PFSK-1 (cell line): ENCODE measurements around the gene CCSER1.

Source experiments
- FOXP2 ChIP-seq: optimal IDR thresholded peaks from 2 replicates; pipeline ENCODE3; 2011; ENCODE audit warnings: borderline replicate concordance, control low read depth, inconsistent platforms; ENCODE audit not compliant: insufficient read depth; ENCODE audit errors: extremely low read length, extremely low read depth
- POLR2AphosphoS5 ChIP-seq: IDR thresholded peaks from 2 replicates; pipeline ENCODE4 v1.6.1; 2012; ENCODE audit warnings: low read depth, mild to moderate bottlenecking, control low read depth, low read length, moderate library complexity
- SIN3A ChIP-seq: IDR thresholded peaks from 2 replicates; pipeline ENCODE4 v1.6.1; 2012; ENCODE audit warnings: mild to moderate bottlenecking, low read length, moderate library complexity, borderline replicate concordance; ENCODE audit not compliant: insufficient read depth
- TAF1 ChIP-seq: IDR thresholded peaks from 2 replicates; pipeline ENCODE4 v1.6.1; 2012; ENCODE audit warnings: low read length, control low read depth, borderline replicate concordance; ENCODE audit not compliant: insufficient read depth
- TF ChIP-seq, protein P1 (sequence below), 2 experiments: IDR thresholded peaks; 2 replicates each; pipeline versions ENCODE4 v1.6.1 to v1.8.0; 2011 to 2012; ENCODE audit warnings: low read depth in 2 of 2, low read length in 2 of 2, control low read depth in 1 of 2, inconsistent platforms in 1 of 2, mild to moderate bottlenecking in 1 of 2, moderate library complexity in 1 of 2; ENCODE audit not compliant: insufficient read depth in 1 of 2

CCSER1 gene

DNA sequence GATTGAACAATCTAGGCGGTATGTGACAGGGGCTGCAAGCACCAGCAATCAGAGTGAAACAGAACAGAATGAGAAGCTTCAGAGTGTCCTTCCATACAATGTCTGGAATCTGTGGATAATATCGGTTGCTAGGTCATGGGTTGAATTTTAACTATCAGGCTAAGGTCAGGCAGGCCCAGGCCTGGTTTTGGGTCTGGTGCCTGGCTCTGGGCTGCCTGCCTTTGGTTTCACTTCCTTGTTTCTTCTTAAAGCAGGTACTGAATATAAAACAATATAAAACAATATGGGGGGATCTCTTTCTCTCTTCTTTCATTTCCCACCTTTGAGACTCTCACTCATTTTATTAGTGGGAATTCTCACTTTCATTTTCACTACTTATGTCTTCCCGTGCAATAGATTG lies 962.0 kb downstream of the CCSER1 start:
- no peak for TF ChIP-seq FOXP2
- TF ChIP-seq POLR2AphosphoS5 = no peak
- no peak for TF ChIP-seq TAF1
- no peak for TF ChIP-seq SIN3A
- TF ChIP-seq, protein P1, sequence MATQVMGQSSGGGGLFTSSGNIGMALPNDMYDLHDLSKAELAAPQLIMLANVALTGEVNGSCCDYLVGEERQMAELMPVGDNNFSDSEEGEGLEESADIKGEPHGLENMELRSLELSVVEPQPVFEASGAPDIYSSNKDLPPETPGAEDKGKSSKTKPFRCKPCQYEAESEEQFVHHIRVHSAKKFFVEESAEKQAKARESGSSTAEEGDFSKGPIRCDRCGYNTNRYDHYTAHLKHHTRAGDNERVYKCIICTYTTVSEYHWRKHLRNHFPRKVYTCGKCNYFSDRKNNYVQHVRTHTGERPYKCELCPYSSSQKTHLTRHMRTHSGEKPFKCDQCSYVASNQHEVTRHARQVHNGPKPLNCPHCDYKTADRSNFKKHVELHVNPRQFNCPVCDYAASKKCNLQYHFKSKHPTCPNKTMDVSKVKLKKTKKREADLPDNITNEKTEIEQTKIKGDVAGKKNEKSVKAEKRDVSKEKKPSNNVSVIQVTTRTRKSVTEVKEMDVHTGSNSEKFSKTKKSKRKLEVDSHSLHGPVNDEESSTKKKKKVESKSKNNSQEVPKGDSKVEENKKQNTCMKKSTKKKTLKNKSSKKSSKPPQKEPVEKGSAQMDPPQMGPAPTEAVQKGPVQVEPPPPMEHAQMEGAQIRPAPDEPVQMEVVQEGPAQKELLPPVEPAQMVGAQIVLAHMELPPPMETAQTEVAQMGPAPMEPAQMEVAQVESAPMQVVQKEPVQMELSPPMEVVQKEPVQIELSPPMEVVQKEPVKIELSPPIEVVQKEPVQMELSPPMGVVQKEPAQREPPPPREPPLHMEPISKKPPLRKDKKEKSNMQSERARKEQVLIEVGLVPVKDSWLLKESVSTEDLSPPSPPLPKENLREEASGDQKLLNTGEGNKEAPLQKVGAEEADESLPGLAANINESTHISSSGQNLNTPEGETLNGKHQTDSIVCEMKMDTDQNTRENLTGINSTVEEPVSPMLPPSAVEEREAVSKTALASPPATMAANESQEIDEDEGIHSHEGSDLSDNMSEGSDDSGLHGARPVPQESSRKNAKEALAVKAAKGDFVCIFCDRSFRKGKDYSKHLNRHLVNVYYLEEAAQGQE (IDR thresholded peaks at IDR 0.05; ENCODE audit: insufficient read depth in 1 of 2, low read depth in 2 of 2, low read length in 2 of 2) = no peak

DNA sequence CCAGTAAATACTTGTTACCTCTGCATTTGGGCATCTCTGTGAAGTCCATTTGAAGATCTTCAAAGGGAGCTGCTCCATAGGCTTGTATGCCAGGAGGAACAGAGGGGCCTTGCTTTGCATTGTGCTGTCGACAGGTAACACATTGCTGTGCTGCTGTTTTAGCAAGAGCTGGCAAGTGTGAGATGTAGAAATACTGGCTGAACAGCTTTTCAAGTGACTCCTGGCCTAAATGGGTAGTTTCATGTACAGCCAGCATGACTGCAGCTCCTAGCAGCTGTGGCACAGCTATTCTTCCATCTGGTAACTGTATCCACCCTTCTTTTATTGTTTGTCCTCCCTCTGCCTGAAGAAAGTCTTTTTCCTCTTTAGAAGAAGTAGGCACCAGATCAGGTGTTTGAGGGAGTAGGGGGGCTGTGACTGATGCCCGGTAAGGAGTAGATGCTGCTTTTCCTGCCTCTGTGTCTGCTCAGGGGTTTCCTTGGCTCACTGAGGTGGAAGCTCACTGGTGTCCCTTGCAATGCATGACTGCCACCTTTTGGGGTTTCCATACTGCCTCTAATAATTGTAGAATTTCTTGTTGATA lies 965.3 kb downstream of the CCSER1 start:
- TF ChIP-seq POLR2AphosphoS5 (no peak), TAF1 (no peak), FOXP2 (no peak), SIN3A (no peak)
- TF ChIP-seq, protein P1 (IDR thresholded peaks at IDR 0.05; ENCODE audit: insufficient read depth in 1 of 2, low read depth in 2 of 2, low read length in 2 of 2) = no peak

DNA sequence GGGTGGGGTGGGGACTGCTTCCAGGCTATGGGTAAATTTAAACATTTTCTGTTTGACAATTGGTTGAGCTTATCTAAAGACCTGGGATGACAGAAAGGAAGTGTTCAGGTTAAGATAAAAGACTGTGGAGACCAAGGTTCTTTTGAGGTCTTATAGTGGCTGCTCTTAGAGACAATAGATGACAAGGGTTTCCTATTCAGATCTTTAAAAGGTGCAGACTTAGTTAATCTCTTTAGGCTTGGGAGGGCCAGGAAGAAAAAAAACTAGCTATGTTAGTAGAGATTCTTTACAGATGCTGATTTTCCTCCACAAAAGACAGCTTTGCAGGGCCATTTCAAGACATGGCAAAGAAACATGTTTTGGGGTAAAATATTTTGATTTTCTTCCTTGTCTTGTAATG lies 972.5 kb downstream of the CCSER1 start:
- TF ChIP-seq POLR2AphosphoS5 (no peak), SIN3A (no peak), TAF1 (no peak)
- TF ChIP-seq, protein P1 (IDR thresholded peaks at IDR 0.05; ENCODE audit: insufficient read depth in 1 of 2, low read depth in 2 of 2, low read length in 2 of 2) = no peak

DNA sequence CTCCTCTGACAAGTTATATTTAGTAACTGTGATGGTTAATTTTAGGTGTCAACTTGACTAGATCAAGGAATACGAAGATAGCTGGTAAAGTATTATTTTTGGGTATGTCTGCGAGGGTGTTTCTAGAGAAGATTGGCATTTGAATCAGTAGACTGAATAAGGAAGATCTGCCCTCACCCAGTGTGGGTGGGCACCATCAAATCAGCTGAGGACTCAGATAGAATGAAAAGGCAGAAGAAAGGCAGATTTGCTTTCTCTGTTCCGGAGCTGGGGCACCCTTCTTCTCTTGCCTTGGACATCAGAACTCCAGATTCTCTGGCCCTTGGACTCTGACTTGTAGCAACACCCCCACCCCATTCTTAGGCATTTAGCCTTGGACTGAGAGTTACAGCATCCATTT lies 981.6 kb downstream of the CCSER1 start:
- TF ChIP-seq, protein P1 (IDR thresholded peaks at IDR 0.05; ENCODE audit: insufficient read depth in 1 of 2, low read depth in 2 of 2, low read length in 2 of 2) = no peak
- TF ChIP-seq SIN3A (no peak), POLR2AphosphoS5 (no peak), TAF1 (no peak), FOXP2 (no peak)

DNA sequence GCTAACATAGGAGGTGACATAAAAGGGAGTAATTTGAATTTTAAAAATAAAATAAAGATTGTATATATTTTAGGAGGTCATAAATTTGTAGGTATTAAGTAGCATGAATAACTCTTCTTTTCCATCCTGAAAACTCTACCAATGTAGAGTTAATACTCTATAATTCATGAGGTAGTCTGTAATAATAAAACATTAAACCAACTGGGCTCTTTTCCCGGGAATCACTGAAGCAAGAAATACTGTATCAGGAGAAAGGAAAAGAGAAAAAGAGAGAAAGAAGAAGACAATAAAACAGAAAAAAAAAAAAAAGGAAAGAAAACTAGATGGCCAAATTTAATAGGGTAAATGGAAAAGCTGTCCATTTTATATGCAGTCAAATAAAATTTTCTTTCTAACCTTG lies 984.4 kb downstream of the CCSER1 start:
- TF ChIP-seq TAF1 (no peak), SIN3A (no peak), POLR2AphosphoS5 (no peak), FOXP2 (no peak)
- TF ChIP-seq, protein P1 (IDR thresholded peaks at IDR 0.05; ENCODE audit: insufficient read depth in 1 of 2, low read depth in 2 of 2, low read length in 2 of 2) = no peak
